Mesothelial cell of epicardium (in vitro differentiated cells): ENCODE results near the gene MRPL1. TPM values are rescaled to one million over a fixed set of nuclear protein-coding genes. Genes with fewer than 3 reads are reported as not detected.
"Not testable (repeated sequence)": the region's sequence is repeated elsewhere in the genome, so short reads cannot be mapped to it uniquely, and the experiment has no call there.

Experiments used
- DNase-seq, 2 experiments: peaks; one replicate each; pipeline ENCODE4 v3.0.0; 2021; ENCODE audit warnings: low spot score in 2 of 2; ENCODE audit not compliant: unreplicated experiment in 2 of 2
- H3K27ac Mint-ChIP-seq: 2 replicates; pipeline ENCODE4 v1.8.0; 2021; ENCODE audit warnings: mixed read lengths
- H3K27me3 Mint-ChIP-seq: 2 replicates; pipeline ENCODE4 v1.8.0; 2021; ENCODE audit warnings: low read depth, mixed read lengths
- H3K36me3 Mint-ChIP-seq: 2 replicates; pipeline ENCODE4 v1.8.0; 2021; ENCODE audit warnings: mixed read lengths
- H3K4me1 Mint-ChIP-seq: 2 replicates; pipeline ENCODE4 v1.8.0; 2021; ENCODE audit warnings: mixed read lengths
- H3K4me3 Mint-ChIP-seq: 2 replicates; pipeline ENCODE4 v1.8.0; 2021; ENCODE audit warnings: mild to moderate bottlenecking, moderate library complexity, mixed read lengths
- H3K9me3 Mint-ChIP-seq: 2 replicates; pipeline ENCODE4 v1.8.0; 2021; ENCODE audit warnings: mixed read lengths
- total RNA-seq: library from RNA; stranded (reverse); gene quantifications from 3 replicates; pipeline ENCODE4 v1.2.1, GENCODE V29; 2021
- TF ChIP-seq, protein P1 (sequence below): fragments of 200-600 bp; sonication (generic); IDR thresholded peaks from one replicate; pipeline ENCODE4 v1.5.0; 2021; ENCODE audit warnings: antibody characterized with exemption; ENCODE audit not compliant: unreplicated experiment

MRPL1 gene
- total RNA-seq, 1 donor from 2014 or later = 27.0 TPM

DNA sequence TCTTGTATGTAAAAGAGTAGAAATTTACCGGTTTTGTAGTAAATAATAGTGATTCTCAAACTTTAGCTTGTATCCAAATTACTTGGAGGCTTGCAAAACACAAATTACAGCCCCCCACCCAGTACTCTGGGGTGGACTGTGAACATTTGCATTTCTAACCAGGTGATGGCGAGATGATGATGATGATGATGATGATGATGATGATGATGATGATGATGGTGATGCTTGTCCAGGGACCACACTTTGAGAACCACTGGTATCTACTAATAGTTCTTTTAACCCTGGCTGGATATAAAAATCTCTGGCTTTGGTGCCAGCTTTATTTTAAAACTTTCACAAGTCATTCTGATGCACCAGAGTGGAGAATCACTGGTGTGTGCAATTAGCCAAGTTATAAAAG lies 96.3 kb downstream of the MRPL1 start:
- Mint-ChIP-seq H3K27ac (no peak overlapping the region), H3K4me1 (peaks cover 3% of the 10 kb centered on the region)
- TF ChIP-seq, protein P1, sequence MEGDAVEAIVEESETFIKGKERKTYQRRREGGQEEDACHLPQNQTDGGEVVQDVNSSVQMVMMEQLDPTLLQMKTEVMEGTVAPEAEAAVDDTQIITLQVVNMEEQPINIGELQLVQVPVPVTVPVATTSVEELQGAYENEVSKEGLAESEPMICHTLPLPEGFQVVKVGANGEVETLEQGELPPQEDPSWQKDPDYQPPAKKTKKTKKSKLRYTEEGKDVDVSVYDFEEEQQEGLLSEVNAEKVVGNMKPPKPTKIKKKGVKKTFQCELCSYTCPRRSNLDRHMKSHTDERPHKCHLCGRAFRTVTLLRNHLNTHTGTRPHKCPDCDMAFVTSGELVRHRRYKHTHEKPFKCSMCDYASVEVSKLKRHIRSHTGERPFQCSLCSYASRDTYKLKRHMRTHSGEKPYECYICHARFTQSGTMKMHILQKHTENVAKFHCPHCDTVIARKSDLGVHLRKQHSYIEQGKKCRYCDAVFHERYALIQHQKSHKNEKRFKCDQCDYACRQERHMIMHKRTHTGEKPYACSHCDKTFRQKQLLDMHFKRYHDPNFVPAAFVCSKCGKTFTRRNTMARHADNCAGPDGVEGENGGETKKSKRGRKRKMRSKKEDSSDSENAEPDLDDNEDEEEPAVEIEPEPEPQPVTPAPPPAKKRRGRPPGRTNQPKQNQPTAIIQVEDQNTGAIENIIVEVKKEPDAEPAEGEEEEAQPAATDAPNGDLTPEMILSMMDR = no peak

DNA sequence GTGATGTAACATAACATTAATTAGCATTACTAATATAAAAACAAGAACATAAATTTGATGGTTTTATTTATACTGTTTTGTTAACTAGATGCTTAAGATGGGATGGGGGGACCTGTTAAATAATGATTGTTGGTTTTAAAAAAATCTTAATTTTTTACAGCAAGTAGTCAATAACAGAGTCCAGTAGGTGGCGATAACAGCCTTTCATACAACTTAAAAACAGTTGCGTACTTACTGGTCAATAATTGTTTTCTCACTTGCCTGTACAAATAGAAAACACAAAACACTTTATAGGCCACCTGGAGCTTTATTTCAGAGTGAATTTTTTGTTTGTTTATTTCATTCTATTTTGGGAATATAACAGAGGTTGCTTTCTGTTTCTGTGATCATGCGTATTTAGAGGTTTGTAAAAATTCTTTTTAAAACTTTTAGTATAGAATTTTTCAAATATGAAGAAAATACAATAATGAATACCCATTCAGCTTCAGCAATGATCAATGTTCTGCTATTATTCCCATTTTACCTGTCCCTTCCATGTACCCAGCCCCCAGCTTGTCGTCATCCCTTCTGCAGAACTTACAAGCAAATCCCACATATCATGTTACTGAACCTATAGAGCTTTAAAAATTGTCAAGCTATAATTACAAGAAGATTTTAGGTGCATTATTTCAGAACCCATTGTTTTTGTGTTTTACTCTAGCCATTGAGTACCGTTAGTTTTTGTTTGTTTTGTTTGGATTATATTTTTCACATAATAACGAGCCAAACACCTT lies 97.1 kb downstream of the MRPL1 start:
- no peak for DNase-seq
- TF ChIP-seq, protein P1 = peak; percentile 76
- Mint-ChIP-seq H3K9me3 (no peaks in the 10 kb centered on the region), H3K4me1 (peaks cover 3% of the 10 kb centered on the region), H3K4me3 (no peak overlapping the region), H3K36me3 (peaks cover 1% of the 10 kb centered on the region), H3K27ac (no peak overlapping the region), H3K27me3 (no peaks in the 10 kb centered on the region)

More for the DNA sequence above, 96.3 kb downstream of the MRPL1 start:
- Mint-ChIP-seq H3K9me3 (no peaks in the 10 kb centered on the region), H3K27me3 (no peaks in the 10 kb centered on the region), H3K36me3 (peaks cover 3% of the 10 kb centered on the region), H3K4me3 (no peak overlapping the region)
- no peak for DNase-seq

- no peaks in the 10 kb centered on the region for H3K9me3 Mint-ChIP-seq
- H3K27me3 Mint-ChIP-seq = no peaks in the 10 kb centered on the region
- peaks cover 3% of the 10 kb centered on the region for H3K4me1 Mint-ChIP-seq
- no peak overlapping the region for H3K4me3 Mint-ChIP-seq
- no peaks in the 10 kb centered on the region for H3K36me3 Mint-ChIP-seq
- no peak for DNase-seq
- TF ChIP-seq, protein P1 = no peak
- no peak overlapping the region for H3K27ac Mint-ChIP-seq
These were observed 97.7 kb downstream of the MRPL1 start for GRCh38 chr4:77960367-77960766.

- no peaks in the 10 kb centered on the region for H3K36me3 Mint-ChIP-seq
- no peaks in the 10 kb centered on the region for H3K27me3 Mint-ChIP-seq
- DNase-seq = no peak
- H3K9me3 Mint-ChIP-seq = peaks cover 3% of the 10 kb centered on the region
- H3K4me3 Mint-ChIP-seq = no peak overlapping the region
- H3K4me1 Mint-ChIP-seq = peaks cover 3% of the 10 kb centered on the region
- H3K27ac Mint-ChIP-seq = no peak overlapping the region
- TF ChIP-seq, protein P1 = no peak
These were observed 100.4 kb downstream of the MRPL1 start for GRCh38 chr4:77963004-77963403.

GRCh38 chr4:77973657-77974056 lies 111.0 kb downstream of the MRPL1 start:
- peaks cover 13% of the 10 kb centered on the region for H3K9me3 Mint-ChIP-seq
- H3K36me3 Mint-ChIP-seq, H3K27ac Mint-ChIP-seq, H3K4me1 Mint-ChIP-seq, DNase-seq, H3K4me3 Mint-ChIP-seq, H3K27me3 Mint-ChIP-seq: not testable (repeated sequence)

DNA sequence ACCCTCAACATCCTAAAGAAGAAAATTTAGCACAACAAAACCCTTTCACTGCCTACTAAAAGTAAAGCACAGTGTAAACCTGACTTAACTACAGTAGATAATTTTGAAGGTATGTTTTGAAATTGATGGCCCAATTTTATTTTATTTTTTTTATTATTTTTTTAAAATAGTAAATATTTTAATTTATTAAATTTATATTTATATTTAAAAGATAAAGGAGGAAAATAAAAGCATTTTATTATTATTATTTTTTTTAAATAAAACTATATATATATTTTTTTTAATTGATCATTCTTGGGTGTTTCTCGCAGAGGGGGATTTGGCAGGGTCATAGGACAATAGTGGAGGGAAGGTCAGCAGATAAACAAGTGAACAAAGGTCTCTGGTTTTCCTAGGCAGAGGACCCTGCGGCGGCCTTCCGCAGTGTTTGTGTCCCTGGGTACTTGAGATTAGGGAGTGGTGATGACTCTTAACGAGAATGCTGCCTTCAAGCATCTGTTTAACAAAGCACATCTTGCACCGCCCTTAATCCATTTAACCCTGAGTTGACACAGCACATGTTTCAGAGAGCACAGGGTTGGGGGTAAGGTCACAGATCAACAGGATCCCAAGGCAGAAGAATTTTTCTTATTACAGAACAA lies 120.4 kb downstream of the MRPL1 start:
- H3K36me3 Mint-ChIP-seq, DNase-seq, H3K27ac Mint-ChIP-seq, H3K4me3 Mint-ChIP-seq, H3K4me1 Mint-ChIP-seq, H3K27me3 Mint-ChIP-seq: not testable (repeated sequence)
- peaks cover 11% of the 10 kb centered on the region for H3K9me3 Mint-ChIP-seq

DNA sequence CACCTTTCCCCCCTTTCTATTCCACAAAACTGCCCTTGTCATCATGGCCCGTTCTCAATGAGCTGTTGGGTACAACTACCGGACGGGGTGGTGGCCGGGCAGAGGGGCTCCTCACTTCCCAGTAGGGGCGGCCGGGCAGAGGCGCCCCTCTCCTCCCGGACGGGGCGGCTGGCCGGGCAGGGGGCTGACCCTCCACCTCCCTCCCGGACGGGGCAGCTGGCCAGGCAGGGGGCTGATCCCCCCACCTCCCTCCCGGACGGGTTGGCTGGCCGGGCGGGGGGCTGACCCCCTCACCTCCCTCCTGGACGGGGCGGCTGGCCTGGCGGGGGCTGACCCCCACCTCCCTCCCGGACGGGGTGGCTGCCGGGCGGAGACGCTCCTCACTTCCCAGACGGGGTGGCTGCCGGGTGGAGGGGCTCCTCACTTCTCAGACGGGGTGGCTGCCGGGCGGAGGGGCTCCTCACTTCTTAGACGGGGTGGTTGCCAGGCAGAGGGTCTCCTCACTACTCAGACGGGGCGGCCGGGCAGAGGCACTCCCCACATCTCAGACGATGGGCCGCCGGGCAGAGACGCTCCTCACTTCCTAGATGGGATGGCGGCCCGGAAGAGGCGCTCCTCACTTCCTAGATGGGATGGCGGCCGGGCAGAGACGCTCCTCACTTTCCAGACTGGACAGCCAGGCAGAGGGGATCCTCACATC lies 121.1 kb downstream of the MRPL1 start:
- DNase-seq, H3K27ac Mint-ChIP-seq, H3K4me3 Mint-ChIP-seq, H3K4me1 Mint-ChIP-seq, H3K27me3 Mint-ChIP-seq, H3K36me3 Mint-ChIP-seq: not testable (repeated sequence)
- peaks cover 11% of the 10 kb centered on the region for H3K9me3 Mint-ChIP-seq
